Measurements from ENCODE around the gene S100A8.

The S100A8 gene

GRCh38 chr1:153360592-153361479, 30.0 kb downstream of the S100A8 start:
- Histone ChIP-seq H2AFZ (no peak overlapping the region), H3K4me1 (no peaks in the 10 kb centered on the region), H3K27ac (no peak overlapping the region), H3K79me2 (no peaks in the 10 kb centered on the region), H3K4me2 (ENCODE audit: low read length) (no peak overlapping the region), H3K9me3 (ENCODE audit: control insufficient read depth, low read length) (no peaks in the 10 kb centered on the region), H3K36me3 (ENCODE audit: control insufficient read depth, insufficient read depth, low read length) (no peaks in the 10 kb centered on the region), H3K4me3 (ENCODE audit: low read depth, low read length) (no peak overlapping the region), H3K27me3 (ENCODE audit: control insufficient read depth, insufficient read depth, low read length) (no peaks in the 10 kb centered on the region), H3K9ac (no peak overlapping the region)
- TF ChIP-seq CTCF (IDR thresholded peaks at IDR 0.05): no peak

DNA sequence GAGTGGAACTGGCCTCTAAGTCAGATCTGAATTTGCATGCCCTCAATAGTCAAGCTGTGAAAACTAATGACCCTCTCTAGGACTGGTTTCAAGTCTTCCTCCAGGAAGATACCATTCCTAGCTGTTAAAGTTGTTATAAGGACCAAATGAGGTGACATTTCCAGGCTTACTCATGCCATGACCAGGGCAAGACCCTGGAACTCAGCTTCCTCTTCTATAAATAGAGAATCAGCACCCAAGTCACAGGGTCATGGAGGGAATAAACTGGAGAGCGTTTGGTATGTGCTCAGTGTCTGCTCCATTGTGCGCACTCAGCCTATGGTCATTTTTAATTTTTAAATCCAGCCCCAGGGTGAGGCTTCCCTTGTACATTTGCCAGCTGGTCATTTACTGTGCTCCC, 30.7 kb downstream of the S100A8 start:
- TF ChIP-seq CTCF (IDR thresholded peaks at IDR 0.05): no peak

DNA sequence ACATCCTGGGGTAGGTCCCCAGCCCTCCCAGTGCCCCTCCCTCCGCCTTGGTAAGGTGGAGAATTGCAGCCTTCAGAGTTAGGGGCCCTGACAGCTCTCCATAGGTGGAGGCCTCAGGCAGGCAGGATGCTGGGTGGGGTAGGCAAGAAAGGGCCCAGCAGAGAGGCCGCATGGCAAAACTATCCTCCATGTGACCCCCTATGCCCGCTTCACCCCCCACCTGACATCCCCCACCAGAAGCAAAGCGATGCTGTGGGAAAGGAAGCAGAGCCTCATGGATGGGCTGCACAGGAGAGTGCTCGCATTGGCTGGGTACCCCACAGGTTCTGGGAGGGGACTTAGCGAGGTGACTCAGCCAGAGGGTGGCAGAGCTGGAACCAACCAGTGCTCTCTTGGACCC, 31.6 kb downstream of the S100A8 start:
- H3K4me1 ChIP-seq: no peaks in the 10 kb centered on the region
- H3K4me3 ChIP-seq (ENCODE audit: low read depth, low read length): no peak overlapping the region
- no peak overlapping the region for H3K4me2 ChIP-seq (ENCODE audit: low read length)

More for the DNA sequence above, 30.7 kb downstream of the S100A8 start:
- Histone ChIP-seq H3K4me3 (ENCODE audit: low read depth, low read length) (no peak overlapping the region), H3K4me1 (no peaks in the 10 kb centered on the region), H3K27ac (no peak overlapping the region), H3K79me2 (no peaks in the 10 kb centered on the region), H3K36me3 (ENCODE audit: control insufficient read depth, insufficient read depth, low read length) (no peaks in the 10 kb centered on the region), H3K9me3 (ENCODE audit: control insufficient read depth, low read length) (no peaks in the 10 kb centered on the region), H3K27me3 (ENCODE audit: control insufficient read depth, insufficient read depth, low read length) (no peaks in the 10 kb centered on the region), H3K4me2 (ENCODE audit: low read length) (no peak overlapping the region), H3K9ac (no peak overlapping the region), H2AFZ (no peak overlapping the region)

GRCh38 chr1:153358691-153358975, 32.2 kb downstream of the S100A8 start:
- no peak overlapping the region for H2AFZ ChIP-seq
- no peaks in the 10 kb centered on the region for H3K27me3 ChIP-seq (ENCODE audit: control insufficient read depth, insufficient read depth, low read length)
- no peak overlapping the region for H3K4me3 ChIP-seq (ENCODE audit: low read depth, low read length)
- TF ChIP-seq CTCF (IDR thresholded peaks at IDR 0.05): no peak
- no peaks in the 10 kb centered on the region for H3K36me3 ChIP-seq (ENCODE audit: control insufficient read depth, insufficient read depth, low read length)
- H3K4me1 ChIP-seq: no peaks in the 10 kb centered on the region
- H3K79me2 ChIP-seq: no peaks in the 10 kb centered on the region
- H3K4me2 ChIP-seq (ENCODE audit: low read length): no peak overlapping the region
- no peak overlapping the region for H3K27ac ChIP-seq
- H3K9me3 ChIP-seq (ENCODE audit: control insufficient read depth, low read length): no peaks in the 10 kb centered on the region
- H3K9ac ChIP-seq: no peak overlapping the region

More for the DNA sequence above, 31.6 kb downstream of the S100A8 start:
- Histone ChIP-seq H2AFZ (no peak overlapping the region), H3K27me3 (ENCODE audit: control insufficient read depth, insufficient read depth, low read length) (no peaks in the 10 kb centered on the region), H3K27ac (no peak overlapping the region), H3K79me2 (no peaks in the 10 kb centered on the region), H3K36me3 (ENCODE audit: control insufficient read depth, insufficient read depth, low read length) (no peaks in the 10 kb centered on the region), H3K9me3 (ENCODE audit: control insufficient read depth, low read length) (no peaks in the 10 kb centered on the region), H3K9ac (no peak overlapping the region)
- no peak for TF ChIP-seq CTCF (IDR thresholded peaks at IDR 0.05)

Data from parathyroid adenoma (tissue), 2 donors.